G401 (cell line): Measurements from ENCODE around the gene MTCL1. TPM values are rescaled to one million over a fixed set of nuclear protein-coding genes. Genes with fewer than 3 reads are reported as not detected.

Experiments used
- DNase-seq: peaks from one replicate; pipeline ENCODE4 v3.0.0-alpha.2; 2015; ENCODE audit warnings: low spot score
- in situ Hi-C: cut with HindIII; loops from 2 replicates; pipeline ENCODE4 v1.10.0; 2016; ENCODE audit warnings: low sequenced_read_pairs, mixed read lengths
- total RNA-seq: library from RNA; depleted of rRNA; stranded (reverse); fragments of >200 nt; shearing (Covaris generic); gene quantifications from 2 replicates; pipeline ENCODE4 v1.2.3, GENCODE V29; 2014

The MTCL1 gene
- total RNA-seq, 1 experiment from 2014 or later, result 2.2 TPM

GRCh38 chr18:8730080-8730827 lies 24.9 kb downstream of the MTCL1 start:
- DNase-seq, result peak; percentile 88
- in situ Hi-C loops, result no loop called here

GRCh38 chr18:8732442-8733360 lies 27.3 kb downstream of the MTCL1 start:
- no peak for DNase-seq
- in situ Hi-C loops, result no loop called here

- in situ Hi-C loops, result no loop called here
- no peak for DNase-seq
These were observed 29.1 kb downstream of the MTCL1 start for GRCh38 chr18:8734496-8734895.

GRCh38 chr18:8735274-8735673 lies 29.9 kb downstream of the MTCL1 start:
- in situ Hi-C loops, result no loop called here
- DNase-seq, result no peak

GRCh38 chr18:8741117-8741516 lies 35.8 kb downstream of the MTCL1 start:
- in situ Hi-C loops, result no loop called here

GRCh38 chr18:8741532-8741931 lies 36.2 kb downstream of the MTCL1 start:
- DNase-seq, result no peak
- in situ Hi-C loops, result no loop called here

More at GRCh38 chr18:8741117-8741516, 35.8 kb downstream of the MTCL1 start:
- no peak for DNase-seq

GRCh38 chr18:8742387-8743361 lies 37.3 kb downstream of the MTCL1 start:
- DNase-seq, result no peak
- in situ Hi-C loops, result no loop called here

GRCh38 chr18:8744038-8744437 lies 38.7 kb downstream of the MTCL1 start:
- in situ Hi-C loops, result no loop called here
- DNase-seq, result no peak

GRCh38 chr18:8744656-8745055 lies 39.3 kb downstream of the MTCL1 start:
- DNase-seq, result no peak
- in situ Hi-C loops, result no loop called here

- in situ Hi-C loops, result no loop called here
- no peak for DNase-seq
These were observed 40.1 kb downstream of the MTCL1 start for GRCh38 chr18:8745355-8746014.

GRCh38 chr18:8747440-8747937 lies 42.1 kb downstream of the MTCL1 start:
- peak; percentile 55 for DNase-seq
- in situ Hi-C loops, result no loop called here

GRCh38 chr18:8749492-8749891 lies 44.1 kb downstream of the MTCL1 start:
- DNase-seq, result no peak
- in situ Hi-C loops, result no loop called here

- in situ Hi-C loops, result no loop called here
- no peak for DNase-seq
These were observed 45.6 kb downstream of the MTCL1 start for GRCh38 chr18:8750954-8751415.

GRCh38 chr18:8751692-8752091 lies 46.3 kb downstream of the MTCL1 start:
- in situ Hi-C loops, result no loop called here
- no peak for DNase-seq

- in situ Hi-C loops, result no loop called here
These were observed 47.0 kb downstream of the MTCL1 start for GRCh38 chr18:8752329-8752728.

GRCh38 chr18:8754995-8755960 lies 49.9 kb downstream of the MTCL1 start:
- DNase-seq, result no peak
- in situ Hi-C loops, result no loop called here

More at GRCh38 chr18:8752329-8752728, 47.0 kb downstream of the MTCL1 start:
- DNase-seq, result no peak

GRCh38 chr18:8756571-8756970 lies 51.2 kb downstream of the MTCL1 start:
- no peak for DNase-seq
- in situ Hi-C loops, result no loop called here
